KOPT-K1 (cell line): Measurements from ENCODE around the gene TMEM81.

ENCODE experiments used
- H3K27ac ChIP-seq: fragments of 200-600 bp; sonication (generic); 2 replicates; pipeline ENCODE4 v1.5.1; 2016; ENCODE audit warnings: antibody characterized with exemption, mild to moderate bottlenecking, low read depth, low read length; ENCODE audit not compliant: poor library complexity, severe bottlenecking
- H3K36me3 ChIP-seq: fragments of 200-600 bp; sonication (generic); 2 replicates; pipeline ENCODE4 v1.5.1; 2017; ENCODE audit warnings: antibody characterized with exemption, mild to moderate bottlenecking, low read length, moderate library complexity; ENCODE audit not compliant: insufficient read depth
- H3K9me3 ChIP-seq: fragments of 200-600 bp; sonication (generic); 2 replicates; pipeline ENCODE4 v1.5.1; 2017; ENCODE audit warnings: antibody characterized with exemption, low read length, mild to moderate bottlenecking; ENCODE audit not compliant: insufficient read depth, poor library complexity, severe bottlenecking

Gene TMEM81

DNA sequence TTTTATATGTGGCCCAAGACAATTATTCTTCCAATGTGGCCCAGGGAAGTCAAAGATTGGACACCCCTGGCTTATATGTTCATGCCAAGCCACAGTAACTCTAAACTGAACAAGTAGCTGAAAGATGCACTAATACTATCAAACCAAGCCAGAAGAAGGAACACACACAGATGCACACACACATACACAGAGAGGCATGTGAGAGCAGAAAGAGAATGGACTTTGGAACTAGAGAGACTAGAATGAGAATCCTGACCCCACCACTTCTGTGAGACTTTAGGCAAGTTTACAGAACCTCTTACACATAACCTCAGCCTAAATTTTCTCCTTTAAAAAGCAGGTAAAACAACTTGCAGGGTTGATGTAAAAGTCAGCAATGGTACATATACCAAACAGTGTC is 11.2 kb upstream of the TMEM81 start:
- no peak overlapping the region for H3K27ac ChIP-seq
- peaks cover 97% of the 10 kb centered on the region for H3K36me3 ChIP-seq
- H3K9me3 ChIP-seq: no peaks in the 10 kb centered on the region

DNA sequence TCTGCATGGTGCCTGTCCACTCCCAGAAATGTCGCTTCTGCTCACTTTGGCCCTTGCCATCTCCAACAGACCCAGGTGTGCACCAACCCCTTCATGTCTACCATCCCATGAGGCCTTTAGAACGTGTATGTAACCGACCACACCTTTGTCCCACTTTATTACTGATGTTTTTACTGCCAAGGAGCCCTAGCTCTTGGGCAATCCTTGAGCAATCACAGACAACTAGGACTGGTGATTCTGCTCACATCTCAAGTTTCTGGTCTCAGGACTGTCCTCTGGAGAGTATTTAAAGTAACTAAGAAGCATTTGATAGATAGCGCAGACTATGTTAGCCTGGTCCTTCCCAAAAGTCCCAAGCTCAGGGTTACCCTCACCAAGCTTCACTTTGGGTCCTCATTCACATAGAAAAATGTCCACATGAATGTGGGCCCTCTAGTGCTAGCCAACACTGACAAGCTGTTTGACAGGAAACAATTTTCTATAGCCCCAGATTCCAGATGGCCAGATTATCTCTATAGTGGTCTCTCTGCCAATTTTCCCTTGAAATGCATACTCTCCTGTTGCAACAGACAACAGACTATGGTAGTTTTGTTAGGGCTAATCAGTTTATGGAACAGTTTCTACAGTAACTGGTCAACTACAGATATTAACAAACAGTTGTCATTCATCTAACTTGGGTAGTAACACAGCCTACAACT is 6.9 kb upstream of the TMEM81 start:
- Histone ChIP-seq H3K27ac (no peak overlapping the region), H3K9me3 (no peaks in the 10 kb centered on the region), H3K36me3 (peaks cover 92% of the 10 kb centered on the region)

DNA sequence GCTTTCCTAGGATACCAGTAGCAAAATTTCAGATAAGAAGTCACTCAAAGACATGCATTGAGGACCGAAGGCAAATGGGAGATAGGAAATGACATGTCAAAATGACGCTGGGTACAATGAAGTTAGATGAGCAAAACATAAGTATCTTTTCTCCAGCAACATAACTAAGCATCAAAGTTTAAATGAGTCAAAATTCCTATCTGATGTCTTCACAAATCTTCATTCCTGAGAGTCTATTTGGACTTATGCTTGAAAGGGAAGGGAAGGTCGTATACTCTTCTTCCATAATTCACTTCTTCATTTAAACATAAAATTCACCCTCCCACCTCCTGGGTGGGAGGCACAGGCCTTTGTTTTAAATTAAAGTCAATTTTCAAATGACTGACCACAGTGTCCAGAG is 4.1 kb upstream of the TMEM81 start:
- Histone ChIP-seq H3K9me3 (no peaks in the 10 kb centered on the region), H3K36me3 (peaks cover 92% of the 10 kb centered on the region), H3K27ac (no peak overlapping the region)

- no peaks in the 10 kb centered on the region for H3K9me3 ChIP-seq
- no peak overlapping the region for H3K27ac ChIP-seq
- H3K36me3 ChIP-seq: peaks cover 38% of the 10 kb centered on the region
Measured at GRCh38 chr1:205082431-205082830, 1.8 kb downstream of the TMEM81 start.

DNA sequence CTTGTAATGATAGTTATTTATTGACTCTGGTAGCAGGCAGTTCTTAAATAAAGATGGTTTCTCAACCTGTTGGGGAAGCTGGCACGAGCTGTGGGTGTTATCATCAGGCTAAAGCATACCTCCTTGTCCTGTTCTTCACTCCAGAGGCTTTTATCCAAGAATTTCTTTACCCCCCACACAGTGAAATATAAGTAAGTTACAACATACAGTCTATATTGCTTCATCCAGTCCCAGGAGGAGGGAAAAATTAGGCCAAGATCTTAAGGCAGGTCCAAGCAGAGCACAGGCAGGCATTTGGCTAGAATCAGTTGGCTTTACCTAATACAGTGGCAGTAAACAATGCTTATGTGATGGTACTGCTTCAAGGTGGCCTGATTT is 6.3 kb downstream of the TMEM81 start:
- H3K9me3 ChIP-seq: no peaks in the 10 kb centered on the region
- no peak overlapping the region for H3K27ac ChIP-seq
- no peaks in the 10 kb centered on the region for H3K36me3 ChIP-seq

DNA sequence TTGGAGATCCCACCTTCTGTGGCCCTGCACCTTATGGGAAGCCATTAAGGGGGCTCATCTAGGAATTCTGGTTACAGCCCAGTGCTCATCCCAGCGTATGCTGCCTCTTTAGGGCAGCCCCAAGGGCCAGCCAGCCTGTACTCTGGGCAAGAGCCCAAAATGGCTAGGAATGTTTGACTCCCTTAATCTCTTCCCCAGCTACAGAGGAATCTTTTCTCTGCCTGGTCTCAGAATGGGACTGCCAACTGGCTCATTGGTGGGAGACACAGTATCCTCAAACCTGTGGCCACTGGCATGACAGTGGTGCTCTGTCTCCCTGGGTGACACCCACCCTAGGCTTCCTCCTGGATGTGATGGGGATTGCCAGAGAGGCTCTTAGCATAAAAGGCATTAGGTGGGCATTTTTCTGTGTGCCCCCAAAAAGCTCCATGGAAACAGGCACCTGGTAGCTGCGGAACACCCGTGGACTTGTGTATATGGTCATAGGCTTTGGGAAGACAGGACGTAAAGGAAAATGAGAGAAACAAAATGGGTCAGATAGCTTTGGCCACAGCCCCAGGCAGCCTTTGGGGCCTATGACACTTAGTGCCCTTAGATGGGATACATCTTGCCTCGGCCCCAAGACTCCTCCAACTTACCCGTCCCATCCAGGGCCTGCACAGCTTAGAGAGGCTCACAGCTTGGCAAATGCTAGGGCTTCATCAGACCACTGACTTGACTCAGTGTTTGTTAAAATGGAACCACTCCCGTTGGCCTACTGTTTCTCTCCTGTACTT is 6.9 kb downstream of the TMEM81 start:
- no peaks in the 10 kb centered on the region for H3K36me3 ChIP-seq
- H3K9me3 ChIP-seq: no peaks in the 10 kb centered on the region
- H3K27ac ChIP-seq: no peak overlapping the region

DNA sequence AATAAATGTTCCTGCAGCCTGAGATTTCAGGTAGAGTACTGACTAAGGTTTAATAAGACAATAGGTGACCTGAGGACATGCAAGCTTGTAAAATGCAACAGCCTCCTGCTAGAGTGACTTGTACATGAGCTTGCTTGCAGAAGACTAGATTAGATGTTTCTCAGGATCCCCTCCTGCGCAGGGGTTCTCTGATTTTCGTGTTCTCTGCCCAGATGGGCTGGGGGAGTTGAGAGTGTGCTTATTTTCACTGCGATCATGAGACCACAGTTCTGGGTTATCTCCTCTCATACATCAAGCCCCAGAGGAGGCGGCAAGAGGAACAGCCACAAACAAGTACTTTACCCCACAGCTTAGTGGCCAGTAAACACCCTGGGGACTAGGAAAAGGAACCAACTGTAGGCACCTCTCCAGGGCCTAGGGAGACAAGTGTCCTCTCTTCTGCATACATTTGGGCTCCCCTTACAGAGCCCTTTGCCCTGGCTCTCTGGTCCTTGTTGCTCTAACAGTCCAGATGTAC is 8.0 kb downstream of the TMEM81 start:
- no peak overlapping the region for H3K27ac ChIP-seq
- no peaks in the 10 kb centered on the region for H3K36me3 ChIP-seq
- no peaks in the 10 kb centered on the region for H3K9me3 ChIP-seq

- H3K9me3 ChIP-seq: no peaks in the 10 kb centered on the region
- no peaks in the 10 kb centered on the region for H3K36me3 ChIP-seq
- H3K27ac ChIP-seq: no peak overlapping the region
Measured at GRCh38 chr1:205075642-205076155, 8.6 kb downstream of the TMEM81 start.

DNA sequence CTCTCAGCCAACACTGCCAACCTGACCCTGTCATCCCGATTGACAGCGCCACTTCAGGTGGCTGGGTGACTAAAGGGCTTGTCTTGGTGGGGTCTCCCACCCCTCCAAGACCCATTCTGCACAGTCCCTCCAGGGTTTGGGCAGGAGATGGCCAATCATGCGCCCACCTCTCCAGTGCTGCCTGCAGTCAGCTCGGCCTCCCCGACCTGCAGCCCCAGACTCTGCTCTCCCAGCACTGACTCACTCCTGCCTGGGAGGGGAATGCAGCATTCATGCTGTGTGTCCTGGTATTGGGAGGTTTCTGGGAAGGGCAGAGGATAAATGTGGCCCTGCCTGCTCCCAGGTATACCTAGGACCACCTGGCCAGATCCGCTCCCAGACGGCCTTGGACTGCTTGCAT is 9.7 kb downstream of the TMEM81 start:
- Histone ChIP-seq H3K9me3 (no peaks in the 10 kb centered on the region), H3K36me3 (no peaks in the 10 kb centered on the region), H3K27ac (no peak overlapping the region)

- Histone ChIP-seq H3K9me3 (no peaks in the 10 kb centered on the region), H3K36me3 (no peaks in the 10 kb centered on the region), H3K27ac (no peak overlapping the region)
Measured at GRCh38 chr1:205074084-205074483, 10.2 kb downstream of the TMEM81 start.

DNA sequence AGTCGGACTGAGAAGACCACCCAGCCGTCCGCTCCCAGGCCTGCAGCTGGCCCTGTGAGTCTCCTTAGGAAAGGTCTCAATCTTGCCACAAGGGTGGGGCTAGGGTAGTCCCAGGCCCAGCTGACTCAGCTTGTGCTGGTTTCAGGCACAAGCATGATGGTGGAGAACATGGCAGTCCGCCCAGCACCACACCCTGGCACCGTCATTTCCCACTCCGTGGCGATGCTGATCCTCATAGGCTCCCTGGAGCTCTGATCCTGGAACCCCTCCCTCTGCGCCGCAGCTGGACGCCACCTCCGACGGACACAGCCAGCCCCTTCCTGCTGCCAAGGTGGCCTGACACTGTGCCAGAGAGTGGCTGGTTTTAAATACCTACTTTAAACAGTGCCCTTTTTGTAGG is 10.7 kb downstream of the TMEM81 start:
- H3K27ac ChIP-seq: no peak overlapping the region
- H3K36me3 ChIP-seq: no peaks in the 10 kb centered on the region
- no peaks in the 10 kb centered on the region for H3K9me3 ChIP-seq

- Histone ChIP-seq H3K36me3 (no peaks in the 10 kb centered on the region), H3K27ac (no peak overlapping the region), H3K9me3 (no peaks in the 10 kb centered on the region)
Measured at GRCh38 chr1:205072881-205073280, 11.4 kb downstream of the TMEM81 start.

DNA sequence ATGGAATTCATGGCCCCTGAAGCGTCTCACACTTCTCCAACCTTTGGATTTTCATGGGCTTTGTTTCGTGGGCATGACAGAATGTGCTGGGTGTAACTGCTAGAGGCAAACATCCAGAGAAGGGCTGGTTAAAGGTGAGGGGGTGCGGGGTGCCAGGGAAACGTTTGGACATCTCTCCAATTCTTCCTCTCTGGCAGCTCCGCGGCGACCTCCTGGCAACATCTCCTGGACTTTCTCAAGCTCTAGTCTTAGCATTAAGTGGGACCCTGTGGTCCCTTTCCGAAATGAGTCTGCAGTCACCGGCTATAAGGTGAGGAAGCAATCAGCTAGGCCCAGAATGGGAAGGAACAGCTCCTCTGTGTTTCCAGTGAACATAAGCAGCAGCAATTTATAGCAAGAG is 12.0 kb downstream of the TMEM81 start:
- Histone ChIP-seq H3K27ac (no peak overlapping the region), H3K9me3 (no peaks in the 10 kb centered on the region), H3K36me3 (no peaks in the 10 kb centered on the region)

DNA sequence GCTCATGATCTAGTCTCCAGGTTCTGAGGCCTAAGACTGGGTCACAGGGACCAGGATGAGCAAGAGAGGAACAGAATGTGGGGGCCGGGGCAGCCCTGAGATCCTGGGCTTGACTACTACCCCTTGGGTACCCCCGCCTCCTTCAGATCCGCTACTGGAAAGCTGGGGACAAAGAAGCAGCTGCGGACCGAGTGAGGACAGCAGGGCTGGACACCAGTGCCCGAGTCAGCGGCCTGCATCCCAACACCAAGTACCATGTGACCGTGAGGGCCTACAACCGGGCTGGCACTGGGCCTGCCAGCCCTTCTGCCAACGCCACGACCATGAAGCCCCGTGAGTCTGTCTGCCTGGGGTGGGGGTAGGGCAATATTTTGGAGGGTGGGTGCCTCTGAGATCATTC is 12.5 kb downstream of the TMEM81 start:
- Histone ChIP-seq H3K27ac (no peak overlapping the region), H3K9me3 (no peaks in the 10 kb centered on the region), H3K36me3 (no peaks in the 10 kb centered on the region)

GRCh38 chr1:205071028-205071409 is 13.2 kb downstream of the TMEM81 start:
- no peak overlapping the region for H3K27ac ChIP-seq
- H3K9me3 ChIP-seq: no peaks in the 10 kb centered on the region
- H3K36me3 ChIP-seq: no peaks in the 10 kb centered on the region
